NCI-H524 treated with DMSO at 0.1 percent for 48 hours (cell line): ENCODE results near the gene NKAIN4.

Experiments used
- DNase-seq: peaks from one replicate; lab custom pipeline; 2025; lab: John Stamatoyannopoulos, UW

The NKAIN4 gene

GRCh38 chr20:63192721-63193120 is 61.5 kb downstream of the NKAIN4 start:
- DNase-seq: no peak

DNA sequence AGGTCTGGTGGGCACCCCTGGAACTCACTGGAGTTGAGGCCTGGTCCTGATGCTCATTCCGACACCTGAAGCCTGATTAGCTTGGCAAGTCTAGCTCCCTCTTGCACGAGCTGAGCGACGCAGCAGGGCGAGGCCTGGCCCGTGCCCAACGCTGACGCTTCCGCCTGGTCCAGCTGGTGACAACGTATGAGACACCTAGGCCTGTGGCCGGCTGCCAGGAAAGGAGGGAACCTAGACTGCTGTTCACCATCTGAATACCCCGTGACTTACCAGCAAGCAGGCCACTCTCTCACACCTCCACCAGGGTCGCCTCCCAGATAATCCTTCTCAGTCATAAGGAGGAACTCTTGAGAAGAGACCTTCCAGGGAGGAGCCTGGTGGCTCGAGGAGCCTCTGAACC is 62.9 kb downstream of the NKAIN4 start:
- DNase-seq: peak; percentile 83

- no peak for DNase-seq
Observed at GRCh38 chr20:63190828-63191227, 63.4 kb downstream of the NKAIN4 start.
